ENCODE data around the gene ITGA11.

Gene ITGA11

GRCh38 chr15:68366314-68366713, 65.6 kb downstream of the ITGA11 start:
- TF ChIP-seq CTCF (IDR thresholded peaks at IDR 0.05), result peak; percentile 28 to 36
- H3K4me3 ChIP-seq, result no peak overlapping the region
- no peaks in the 10 kb centered on the region for H3K9me3 ChIP-seq
- intact Hi-C loops (cut with DNase I; ENCODE audit: low total_unique reads), result loop anchor here (5.0 kb wide), 1 partner anchor 59 kb away; no protein-coding TSS in a partner anchor
- H3K27ac ChIP-seq, result peak overlapping the region; percentile 82 to 90
- no peaks in the 10 kb centered on the region for H3K27me3 ChIP-seq
- peaks cover 0 to 87% (median 67%) of the 10 kb centered on the region in 4 donors for H3K4me1 ChIP-seq
- H3K36me3 ChIP-seq, result peaks cover 0 to 3% (median 0%) of the 10 kb centered on the region in 3 donors
- DNase-seq, result peak; percentile 57 to 88

- H3K27ac ChIP-seq, result peak overlapping the region; percentile 82 to 90
- no peaks in the 10 kb centered on the region for H3K27me3 ChIP-seq
- no peak for TF ChIP-seq CTCF (IDR thresholded peaks at IDR 0.05)
- H3K4me1 ChIP-seq, result peaks cover 0 to 87% (median 69%) of the 10 kb centered on the region in 4 donors
- H3K4me3 ChIP-seq, result no peak overlapping the region
- peaks cover 0 to 3% (median 0%) of the 10 kb centered on the region in 3 donors for H3K36me3 ChIP-seq
- no peak for DNase-seq
- H3K9me3 ChIP-seq, result no peaks in the 10 kb centered on the region
- intact Hi-C loops (cut with DNase I; ENCODE audit: low total_unique reads), result loop anchor here (5.0 kb wide), 1 partner anchor 58 kb away; no protein-coding TSS in a partner anchor
These were observed 66.2 kb downstream of the ITGA11 start for GRCh38 chr15:68365770-68366169.

GRCh38 chr15:68365140-68365745, 66.7 kb downstream of the ITGA11 start:
- no peak overlapping the region for H3K4me3 ChIP-seq
- TF ChIP-seq CTCF (IDR thresholded peaks at IDR 0.05), result no peak
- H3K4me1 ChIP-seq, result peaks cover 0 to 87% (median 74%) of the 10 kb centered on the region in 4 donors
- H3K27ac ChIP-seq, result peak overlapping the region; percentile 82 to 90
- H3K27me3 ChIP-seq, result no peaks in the 10 kb centered on the region
- intact Hi-C loops (cut with DNase I; ENCODE audit: low total_unique reads), result loop anchor here (5.0 kb wide), 1 partner anchor 58 kb away; no protein-coding TSS in a partner anchor
- H3K9me3 ChIP-seq, result no peaks in the 10 kb centered on the region
- peaks cover 0 to 3% (median 0%) of the 10 kb centered on the region in 3 donors for H3K36me3 ChIP-seq
- no peak for DNase-seq

- H3K9me3 ChIP-seq, result no peaks in the 10 kb centered on the region
- intact Hi-C loops (cut with DNase I; ENCODE audit: low total_unique reads), result loop anchor here (5.0 kb wide), 1 partner anchor 57 kb away; no protein-coding TSS in a partner anchor
- peak overlapping the region; percentile 82 to 90 for H3K27ac ChIP-seq
- H3K4me3 ChIP-seq, result no peak overlapping the region
- H3K36me3 ChIP-seq, result peaks cover 0 to 3% (median 0%) of the 10 kb centered on the region in 3 donors
- no peak for DNase-seq
- TF ChIP-seq CTCF (IDR thresholded peaks at IDR 0.05), result no peak
- no peaks in the 10 kb centered on the region for H3K27me3 ChIP-seq
- peaks cover 0 to 85% (median 77%) of the 10 kb centered on the region in 4 donors for H3K4me1 ChIP-seq
These were observed 67.3 kb downstream of the ITGA11 start for GRCh38 chr15:68364660-68365035.

- peaks cover 0 to 82% (median 74%) of the 10 kb centered on the region in 4 donors for H3K4me1 ChIP-seq
- DNase-seq, result peak; percentile 53 to 90
- H3K36me3 ChIP-seq, result peaks cover 0 to 3% (median 0%) of the 10 kb centered on the region in 3 donors
These were observed 67.8 kb downstream of the ITGA11 start for GRCh38 chr15:68364028-68364659.

More at GRCh38 chr15:68364028-68364659, 67.8 kb downstream of the ITGA11 start:
- Histone ChIP-seq H3K4me3 (no peak overlapping the region), H3K27me3 (no peaks in the 10 kb centered on the region), H3K27ac (peak overlapping the region; percentile 82 to 90), H3K9me3 (no peaks in the 10 kb centered on the region)
- no peak for TF ChIP-seq CTCF (IDR thresholded peaks at IDR 0.05)
- intact Hi-C loops (cut with DNase I; ENCODE audit: low total_unique reads), result no loop called here

Measured in tibial artery (tissue), 4 donors.